Body of pancreas (tissue), 4 donors: ENCODE results near the gene STX3.

Experiments used
- CTCF ChIP-seq, 7 experiments: fragments of 450-650 bp in 4 of 7; fragments of 200-600 bp in 3 of 7; sonication (generic) in 3 of 7; IDR thresholded peaks; one replicate each; pipeline ENCODE4 v1.5.1; 2016 to 2019; ENCODE audit warnings: antibody characterized with exemption in 7 of 7
- POLR2A ChIP-seq, 3 donors: fragments of 450-650 bp; IDR thresholded peaks; one replicate each; pipeline ENCODE4 v1.6.1; 2016; ENCODE audit warnings: antibody characterized with exemption in 3 of 3, mild to moderate bottlenecking in 2 of 3

- TF ChIP-seq CTCF (IDR thresholded peaks at IDR 0.05) (no peak), POLR2A (IDR thresholded peaks at IDR 0.05) (no peak)
Observed at GRCh38 chr11:59756845-59757244, 1.7 kb downstream of the STX3 start.
